Liver (tissue), 3 donors: ENCODE measurements around the gene THOC2.

Source experiments
- CTCF ChIP-seq: fragments of 150-350 bp; IDR thresholded peaks from 2 replicates; pipeline ENCODE4 v1.5.1; 2017; ENCODE audit warnings: improper control_type of control experiment, low read depth, low read length; ENCODE audit not compliant: missing input control
- FOXA1 ChIP-seq: IDR thresholded peaks from 2 replicates; pipeline ENCODE4 v1.6.1; 2016; ENCODE audit warnings: antibody characterized with exemption
- REST ChIP-seq: IDR thresholded peaks from 2 replicates; pipeline ENCODE4 v1.6.1; 2016; ENCODE audit warnings: antibody characterized with exemption, mild to moderate bottlenecking
- SP1 ChIP-seq: IDR thresholded peaks from 2 replicates; pipeline ENCODE4 v1.6.1; 2018; ENCODE audit warnings: antibody characterized with exemption, mild to moderate bottlenecking
- donor health status: healthy.
- donor health status: healthy.

- TF ChIP-seq CTCF (no peak), FOXA1 (no peak), SP1 (no peak), REST (no peak)
Measured at GRCh38 chrX:123695242-123695641, 37.6 kb downstream of the THOC2 start.
